ENCODE data around the gene CDC7.
"Not testable (repeated sequence)": the region's sequence is repeated elsewhere in the genome, so short reads cannot be mapped to it uniquely, and the experiment has no call there.

The CDC7 gene

GRCh38 chr1:91510754-91511153 is 10.1 kb downstream of the CDC7 start:
- DNase-seq (ENCODE audit: low spot score): no peak

- peak; percentile 52 for DNase-seq (ENCODE audit: low spot score)
These were observed 10.7 kb downstream of the CDC7 start for GRCh38 chr1:91511386-91511785.

- DNase-seq (ENCODE audit: low spot score): no peak
These were observed 12.5 kb downstream of the CDC7 start for GRCh38 chr1:91513160-91513559.

GRCh38 chr1:91513706-91514105 is 13.1 kb downstream of the CDC7 start:
- DNase-seq (ENCODE audit: low spot score): no peak

DNA sequence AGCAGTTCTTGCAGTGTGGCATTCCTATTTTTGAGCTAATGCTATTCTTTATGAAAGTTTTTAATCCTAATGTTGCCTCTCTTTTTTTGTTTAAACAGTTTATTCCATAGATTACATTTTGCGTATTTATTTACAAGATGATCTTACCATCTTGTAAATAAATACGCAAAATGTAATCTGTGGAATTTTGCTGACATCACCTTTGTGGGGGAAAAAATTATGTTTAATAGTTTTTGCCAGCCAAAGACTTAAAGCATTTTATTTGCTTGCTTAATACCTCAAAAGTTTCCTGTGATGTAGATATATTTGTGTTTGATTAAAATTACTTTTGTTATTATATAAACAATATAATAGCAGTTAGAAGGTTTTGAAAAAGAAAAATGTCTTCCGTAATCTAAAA is 15.3 kb downstream of the CDC7 start:
- no peak for DNase-seq (ENCODE audit: low spot score)

DNA sequence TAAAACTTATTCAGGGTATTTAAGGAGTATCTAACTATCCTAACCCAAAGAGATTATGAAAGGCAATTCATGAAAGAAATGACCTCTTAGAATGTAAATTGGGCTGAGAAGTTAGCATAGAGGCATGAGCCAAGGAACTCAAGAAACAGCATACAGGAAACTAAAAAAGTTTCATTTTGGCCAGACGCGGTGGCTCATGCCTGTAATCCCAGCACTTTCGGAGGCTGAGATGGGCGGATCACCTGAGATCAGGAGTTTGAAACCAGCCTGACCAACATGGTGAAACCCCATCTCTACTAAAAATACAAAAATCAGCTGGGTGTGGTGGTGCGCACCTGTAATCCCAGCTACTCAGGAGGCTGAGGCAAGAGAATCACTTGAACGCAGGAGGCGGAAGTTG is 16.0 kb downstream of the CDC7 start:
- not testable (repeated sequence) for DNase-seq (ENCODE audit: low spot score)

DNA sequence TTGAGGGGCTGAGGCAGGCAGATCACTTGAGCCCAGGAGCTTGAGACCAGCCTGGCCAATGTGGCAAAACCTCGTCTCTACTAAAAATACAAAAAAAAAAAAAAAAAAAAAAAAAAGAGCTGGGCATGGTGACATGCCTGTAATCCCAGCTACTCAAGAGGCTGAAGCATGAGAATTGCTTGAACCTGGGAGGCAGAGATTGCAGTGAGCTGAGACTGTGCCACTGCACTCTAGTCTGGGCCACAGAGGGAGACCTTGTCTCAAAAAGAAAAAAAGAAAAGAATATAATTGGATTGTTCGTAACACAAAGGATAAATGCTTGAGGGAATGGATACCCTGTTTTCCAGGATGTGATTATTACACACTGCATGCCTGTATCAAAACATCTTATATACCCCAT is 18.5 kb downstream of the CDC7 start:
- not testable (repeated sequence) for DNase-seq (ENCODE audit: low spot score)

DNA sequence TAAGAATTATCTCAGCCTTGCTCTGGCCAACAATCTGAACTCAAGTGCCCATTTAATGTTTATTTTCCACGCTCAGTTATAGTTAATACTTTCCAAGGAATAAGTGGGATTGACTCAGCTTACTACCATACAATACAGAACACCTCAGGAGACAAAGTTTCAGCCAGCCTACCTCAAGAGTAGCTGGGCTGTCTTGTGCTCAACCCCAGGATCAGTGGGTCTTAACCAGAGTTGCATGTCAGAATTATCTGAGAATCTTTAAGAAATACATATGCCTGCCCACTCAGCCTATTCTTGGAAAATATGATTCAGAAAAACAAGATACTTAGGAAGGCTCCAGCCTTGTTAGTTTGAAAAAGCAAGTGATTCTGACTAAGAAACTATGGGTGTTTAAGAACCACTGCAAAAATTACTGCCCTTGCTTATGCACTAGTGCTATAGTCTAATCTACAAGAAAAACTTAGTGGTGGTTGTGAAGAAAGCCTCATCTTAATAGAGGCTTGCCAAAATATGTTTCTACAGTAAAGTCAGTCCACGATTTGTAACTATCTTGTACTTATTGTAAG is 20.4 kb downstream of the CDC7 start:
- no peak for DNase-seq (ENCODE audit: low spot score)

GRCh38 chr1:91523482-91523881 is 22.8 kb downstream of the CDC7 start:
- DNase-seq (ENCODE audit: low spot score): no peak

- DNase-seq (ENCODE audit: low spot score): no peak
These were observed 25.8 kb downstream of the CDC7 start for GRCh38 chr1:91526496-91526895.

DNA sequence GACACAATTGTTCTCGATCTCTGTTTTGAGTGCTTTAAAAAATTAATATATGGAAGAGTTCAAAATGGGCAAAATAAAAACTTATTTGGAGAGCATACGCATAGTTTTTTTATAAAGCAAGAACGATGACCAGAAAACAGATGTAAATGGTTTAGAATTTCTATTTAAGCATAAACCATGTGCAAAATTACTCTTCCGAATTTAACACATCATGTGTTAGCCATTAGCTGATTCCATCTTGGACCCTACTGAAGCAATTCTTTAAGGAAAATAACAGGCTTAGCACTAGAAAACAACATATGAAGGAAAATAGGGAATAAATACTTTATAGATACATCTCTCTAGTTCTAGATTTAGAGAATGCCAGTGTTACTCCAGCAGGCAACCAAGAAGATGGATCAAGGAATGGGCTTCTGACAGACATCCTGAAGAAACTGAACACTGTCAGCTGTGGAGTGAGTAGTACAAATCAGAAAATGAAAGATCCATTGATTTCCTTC is 26.7 kb downstream of the CDC7 start:
- no peak for DNase-seq (ENCODE audit: low spot score)

DNA sequence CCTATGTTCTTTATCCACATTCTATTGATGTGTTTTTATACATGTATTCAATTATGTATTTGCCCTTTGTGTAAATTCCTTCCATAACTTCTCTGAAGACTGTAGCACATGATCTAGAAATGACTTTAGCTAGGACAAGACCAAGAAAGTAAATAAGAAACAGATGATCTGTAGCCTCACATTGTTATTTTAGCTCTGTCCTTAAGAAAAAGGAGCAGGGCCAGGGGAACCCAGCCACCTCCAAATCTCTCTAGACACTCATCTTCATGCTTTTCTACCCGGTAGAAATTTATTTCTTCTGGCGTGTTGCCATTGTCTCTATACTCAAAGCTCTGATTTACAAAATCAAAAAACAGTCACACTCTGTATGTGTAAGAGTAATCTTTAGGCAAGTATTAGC is 27.1 kb downstream of the CDC7 start:
- DNase-seq (ENCODE audit: low spot score): no peak

- no peak for DNase-seq (ENCODE audit: low spot score)
These were observed 29.2 kb downstream of the CDC7 start for GRCh38 chr1:91529856-91530255.

GRCh38 chr1:91533361-91534024 is 32.8 kb downstream of the CDC7 start:
- DNase-seq (ENCODE audit: low spot score): no peak

GRCh38 chr1:91535441-91535840 is 34.8 kb downstream of the CDC7 start:
- DNase-seq (ENCODE audit: low spot score): no peak

DNA sequence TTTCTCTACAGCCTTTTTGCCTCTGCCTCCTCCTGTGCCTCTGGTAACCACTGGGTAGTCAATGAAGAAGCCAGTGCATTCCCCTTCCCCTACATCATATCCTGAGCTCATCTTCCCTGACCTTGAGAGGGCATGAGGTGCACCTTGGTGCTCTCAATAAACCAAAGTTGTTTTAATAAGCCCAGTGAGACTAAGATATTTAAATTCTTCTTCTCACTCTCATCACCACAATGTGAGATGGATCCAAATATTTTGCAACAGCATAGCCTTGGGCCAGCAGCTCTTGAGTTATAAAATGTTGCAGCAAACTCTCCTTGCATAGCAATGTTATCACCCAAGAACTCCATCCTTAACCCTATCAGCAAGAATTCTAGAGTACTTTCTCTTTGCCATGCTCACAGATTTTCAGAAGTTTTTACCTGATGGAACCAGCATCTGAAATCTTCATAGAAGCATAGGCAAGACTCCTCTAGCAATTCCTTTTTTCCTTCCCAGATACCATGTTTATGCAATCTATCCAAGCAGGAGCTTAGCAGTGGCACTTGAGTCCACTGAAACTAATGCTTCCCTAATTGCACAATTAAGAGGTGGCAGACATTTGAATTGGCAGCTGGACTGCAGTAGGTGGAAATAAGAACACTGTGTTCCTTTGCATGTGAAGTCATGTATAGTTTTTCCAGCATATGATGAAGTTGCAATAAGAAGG is 36.8 kb downstream of the CDC7 start:
- DNase-seq (ENCODE audit: low spot score): no peak

GRCh38 chr1:91537987-91538304 is 37.3 kb downstream of the CDC7 start:
- DNase-seq (ENCODE audit: low spot score): no peak

DNA sequence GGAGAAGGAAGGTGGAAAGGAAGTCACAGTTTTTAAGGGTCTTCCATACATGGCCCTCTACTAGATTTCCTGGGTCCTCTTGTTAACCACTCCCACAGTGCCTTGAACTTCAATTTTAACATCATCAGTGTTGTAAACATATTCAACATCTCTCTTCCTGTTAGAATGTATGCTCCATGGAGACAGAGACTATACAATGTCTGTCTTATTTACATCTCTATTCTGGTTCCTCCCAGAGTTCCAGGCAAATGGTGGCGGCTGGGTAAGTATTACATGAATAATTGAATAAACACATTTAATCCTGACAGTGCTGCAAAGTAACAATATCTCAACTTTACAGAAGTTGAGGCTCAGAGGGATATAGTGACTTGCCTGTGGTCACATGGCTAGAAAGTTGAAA is 40.3 kb downstream of the CDC7 start:
- no peak for DNase-seq (ENCODE audit: low spot score)

GRCh38 chr1:91541918-91542533 is 41.4 kb downstream of the CDC7 start:
- no peak for DNase-seq (ENCODE audit: low spot score)

- no peak for DNase-seq (ENCODE audit: low spot score)
These were observed 45.1 kb downstream of the CDC7 start for GRCh38 chr1:91545506-91546300.

- DNase-seq (ENCODE audit: low spot score): no peak
These were observed 45.6 kb downstream of the CDC7 start for GRCh38 chr1:91546301-91546581.

DNA sequence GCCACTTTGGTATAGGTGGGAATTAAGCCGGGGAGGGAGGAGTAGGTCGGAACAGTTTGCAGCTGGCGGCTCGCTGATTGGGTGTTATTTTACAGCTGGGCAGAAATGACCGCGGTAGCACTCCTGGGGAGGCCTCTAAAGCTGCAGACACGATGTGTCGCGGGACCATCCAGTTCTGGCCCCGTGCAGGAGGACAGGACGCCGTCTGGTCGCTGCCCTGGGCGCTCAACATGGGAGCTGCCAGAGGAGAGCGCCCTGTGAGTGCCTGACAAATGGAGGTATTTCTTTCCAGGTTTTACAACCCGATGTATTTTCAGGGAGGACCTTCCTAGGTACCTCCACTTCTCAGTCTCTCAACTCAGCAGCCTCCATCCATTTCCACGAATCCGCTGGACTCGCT is 46.2 kb downstream of the CDC7 start:
- no peak for DNase-seq (ENCODE audit: low spot score)
